GM19463 (cell line): ENCODE results near the gene KCTD19.
"Not testable (repeated sequence)": the region's sequence is repeated elsewhere in the genome, so short reads cannot be mapped to it uniquely, and the experiment has no call there.

Experiments used
- ATAC-seq: cut with Tn5 transposase; IDR thresholded peaks from one replicate; pipeline ENCODE4 v1.9.1; 2021; ENCODE audit warnings: mild to moderate bottlenecking, moderate library complexity; ENCODE audit not compliant: unreplicated experiment

The KCTD19 gene

DNA sequence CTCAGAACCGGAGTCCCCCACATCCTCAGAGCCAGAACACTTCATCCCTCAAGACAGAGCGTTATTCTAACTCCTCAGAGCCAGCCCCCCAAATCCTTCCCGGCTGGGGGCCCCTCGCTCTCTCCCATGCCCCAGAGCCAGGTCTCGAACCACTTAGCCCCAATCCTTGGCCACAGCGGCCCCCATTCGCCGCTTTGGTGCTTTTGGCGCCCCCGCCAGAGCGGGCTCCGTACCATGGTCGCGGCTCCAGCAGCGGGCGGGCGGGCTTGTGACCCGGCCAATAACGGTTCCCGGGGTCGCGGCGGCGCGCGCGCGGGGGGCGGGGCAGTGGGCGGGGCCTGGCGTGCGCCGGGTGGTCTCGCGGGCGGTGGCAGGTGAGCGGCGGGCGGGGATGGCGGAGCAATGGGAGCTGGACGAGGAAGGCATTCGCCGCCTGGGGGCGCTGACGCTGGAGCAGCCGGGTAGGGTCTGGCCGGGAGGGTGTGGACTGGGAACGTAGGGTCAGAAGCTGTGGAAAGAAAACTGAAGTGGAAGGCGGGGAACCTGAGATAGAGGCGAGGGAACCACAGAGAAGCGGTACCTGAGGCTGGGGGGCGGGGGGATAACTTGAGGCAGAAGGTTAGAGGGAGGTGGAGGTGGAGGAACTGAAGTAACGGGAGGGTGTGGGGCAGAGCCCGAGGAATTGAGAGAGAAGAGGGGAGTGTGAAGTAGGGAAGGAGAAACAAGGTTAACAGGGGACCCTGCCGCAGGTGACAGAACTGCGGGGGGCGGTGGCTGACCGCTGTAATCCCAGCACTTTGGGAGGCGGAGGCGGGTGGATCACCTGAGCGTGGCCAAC, at the start of gene KCTD19, which contains the start of gene LRRC36:
KCTD19 (minus strand) TSS at position 270 of the 838 bp plus-strand sequence; CDS start at position 236, 34 bp downstream.
LRRC36 (plus strand) TSS at position 344 of the 838 bp plus-strand sequence; CDS start at position 392, 48 bp downstream.
- ATAC-seq = peak; percentile 57

DNA sequence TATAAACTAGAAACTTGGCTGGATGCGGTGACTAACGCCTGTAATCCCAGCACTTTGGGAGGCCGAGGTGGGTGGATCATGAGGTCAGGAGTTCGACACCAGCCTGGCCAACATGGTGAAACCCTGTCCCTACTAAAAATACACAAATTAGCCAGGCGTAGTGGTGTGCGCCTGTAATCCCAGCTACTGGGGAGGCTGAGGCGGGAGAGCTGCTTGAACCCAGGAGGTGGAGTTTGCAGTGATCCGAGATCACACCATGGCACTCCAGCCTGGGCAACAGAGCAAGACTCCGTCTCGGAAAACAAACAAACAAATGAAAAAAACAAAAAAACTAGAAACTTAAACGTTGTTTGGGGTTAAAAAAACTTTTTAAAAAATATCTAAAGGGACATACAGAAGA, 49.5 kb upstream of the KCTD19 start:
- not testable (repeated sequence) for ATAC-seq

DNA sequence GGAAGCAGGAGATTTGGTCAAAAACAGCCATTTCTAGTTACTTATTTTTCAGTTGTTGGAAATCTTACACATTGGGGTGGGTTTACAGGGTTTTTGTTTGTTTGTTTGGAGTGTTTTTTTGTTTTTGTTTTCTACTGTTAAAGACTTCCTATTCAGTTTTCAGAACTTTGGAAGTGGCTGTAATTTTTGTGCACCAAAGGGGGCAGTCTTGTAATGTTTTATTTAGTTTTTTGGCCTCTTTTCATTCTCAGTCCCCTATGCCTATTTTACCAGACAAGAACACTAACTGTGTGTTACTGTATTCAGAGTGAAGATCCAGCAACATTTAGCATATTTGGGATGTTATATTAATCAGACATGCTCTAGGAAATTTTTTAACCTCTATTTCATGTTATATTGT, 46.1 kb upstream of the KCTD19 start:
- no peak for ATAC-seq

DNA sequence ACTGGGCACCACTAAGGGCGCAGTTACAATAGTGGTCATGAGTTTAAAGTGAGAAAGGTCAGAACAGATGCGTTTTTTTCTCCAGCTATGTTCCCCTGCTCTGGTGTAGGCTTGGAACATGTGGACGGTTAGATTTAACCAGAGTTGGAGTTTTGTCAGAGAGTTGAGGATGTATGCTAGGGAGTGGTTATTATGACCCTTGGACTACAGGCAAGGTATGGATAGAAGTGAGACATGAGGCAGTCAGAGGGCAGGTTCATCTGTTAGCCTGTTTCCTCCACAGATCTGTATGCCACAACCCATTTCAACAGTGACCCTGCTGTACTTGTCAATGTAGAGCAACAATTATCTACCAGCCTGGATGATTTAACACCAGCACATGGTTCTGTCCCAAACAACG, 44.1 kb upstream of the KCTD19 start:
- no peak for ATAC-seq

DNA sequence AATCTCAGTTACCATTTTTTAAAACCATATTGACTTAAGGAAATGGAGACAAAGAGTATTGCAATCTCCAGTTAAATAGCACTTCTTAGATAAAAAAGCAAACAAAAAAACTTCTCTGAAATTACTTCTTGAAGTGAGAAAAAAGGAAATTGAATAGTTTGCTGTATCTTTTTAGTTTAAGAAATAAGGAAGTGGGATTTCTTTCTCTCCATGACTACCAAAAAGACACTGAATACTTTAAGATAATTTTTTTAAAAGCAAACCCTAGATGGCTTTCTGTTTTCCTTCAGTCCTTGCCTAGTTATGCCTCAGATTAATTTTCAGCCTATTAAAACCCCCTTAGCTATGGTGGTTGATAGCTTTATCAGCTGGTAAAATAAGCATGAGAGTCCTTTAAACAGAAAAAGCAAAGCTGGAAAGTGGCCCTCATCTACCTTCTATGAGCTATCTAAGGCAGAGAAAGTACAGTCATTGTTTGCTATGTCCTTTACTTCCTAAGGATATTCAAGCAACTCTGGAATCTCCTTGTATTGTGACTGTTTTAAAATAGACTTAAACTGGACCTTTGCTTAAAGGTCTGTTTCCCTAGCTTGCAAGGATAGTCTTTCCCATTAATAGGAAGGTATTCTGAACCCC, 38.2 kb upstream of the KCTD19 start:
- ATAC-seq = no peak

DNA sequence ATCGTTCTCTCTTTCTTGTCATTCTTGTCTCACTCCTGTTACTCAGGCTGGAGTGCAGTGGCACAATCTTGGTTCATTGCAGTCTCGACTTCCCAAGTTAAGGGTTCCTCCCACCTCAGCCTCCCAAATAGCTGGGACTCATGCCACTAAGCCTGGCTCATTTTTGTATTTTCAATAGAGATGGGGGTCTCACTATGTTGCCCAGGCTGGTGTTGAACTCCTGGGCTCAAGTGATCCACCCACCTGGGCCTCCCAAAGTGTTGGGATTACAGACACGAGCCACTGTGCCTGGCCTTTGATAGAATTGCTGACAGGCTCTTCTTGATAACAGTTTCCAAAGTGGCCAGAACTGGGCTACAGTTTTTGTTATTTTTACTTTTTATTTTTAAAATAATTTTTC, 34.5 kb upstream of the KCTD19 start:
- ATAC-seq = no peak

DNA sequence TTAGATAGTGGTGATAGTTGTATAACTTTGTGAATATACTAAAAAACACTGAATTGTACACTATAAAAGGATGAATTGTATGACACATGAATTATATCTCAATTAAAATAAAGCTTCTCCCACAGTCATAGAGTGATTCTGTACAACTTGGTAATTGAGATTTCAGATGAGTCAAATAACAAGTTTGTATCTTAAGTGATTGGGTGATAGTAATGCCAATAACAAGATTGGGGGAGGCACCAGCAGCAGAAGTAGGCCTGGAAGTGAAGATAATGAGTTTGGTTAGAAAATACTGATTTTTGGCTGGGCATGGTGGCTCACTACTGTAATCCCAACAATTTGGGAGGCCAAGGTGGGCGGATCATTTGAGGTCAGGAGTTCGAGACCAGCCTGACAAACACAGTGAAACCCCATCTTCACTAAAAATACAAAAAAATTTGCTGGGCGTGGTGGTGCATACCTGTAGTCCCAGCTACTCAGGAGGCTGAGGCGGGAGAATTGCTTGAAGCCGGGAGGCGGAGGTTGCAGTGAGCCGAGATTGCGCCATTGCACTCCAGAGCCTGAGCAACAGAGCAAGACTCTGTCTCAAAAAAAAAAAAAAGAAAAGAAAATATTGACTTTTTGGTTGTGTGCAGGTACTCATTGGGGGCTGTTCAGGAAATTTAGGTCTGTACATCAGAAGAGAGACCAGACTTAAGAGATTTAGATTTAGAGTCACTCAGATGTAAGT, 33.2 kb upstream of the KCTD19 start:
- not testable (repeated sequence) for ATAC-seq

DNA sequence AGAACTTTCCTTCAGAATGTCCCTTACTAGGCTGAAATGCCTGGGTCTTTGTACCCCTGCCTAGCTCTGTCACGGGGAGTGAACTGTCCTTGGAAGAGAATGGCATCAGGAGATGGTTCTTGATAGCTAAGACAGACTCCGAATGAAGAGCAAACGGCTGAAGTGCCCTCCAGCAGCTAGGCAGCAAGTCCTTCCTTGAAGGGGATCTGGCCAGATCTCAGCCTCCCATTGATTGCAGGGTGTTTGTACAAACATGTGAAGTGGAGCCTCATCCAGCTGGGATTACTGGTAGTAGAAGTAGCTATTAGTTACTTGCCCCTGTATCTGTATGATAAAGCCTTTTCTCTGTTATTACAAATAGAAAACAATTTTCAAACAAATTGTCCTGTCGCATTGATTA, 31.0 kb upstream of the KCTD19 start:
- no peak for ATAC-seq

DNA sequence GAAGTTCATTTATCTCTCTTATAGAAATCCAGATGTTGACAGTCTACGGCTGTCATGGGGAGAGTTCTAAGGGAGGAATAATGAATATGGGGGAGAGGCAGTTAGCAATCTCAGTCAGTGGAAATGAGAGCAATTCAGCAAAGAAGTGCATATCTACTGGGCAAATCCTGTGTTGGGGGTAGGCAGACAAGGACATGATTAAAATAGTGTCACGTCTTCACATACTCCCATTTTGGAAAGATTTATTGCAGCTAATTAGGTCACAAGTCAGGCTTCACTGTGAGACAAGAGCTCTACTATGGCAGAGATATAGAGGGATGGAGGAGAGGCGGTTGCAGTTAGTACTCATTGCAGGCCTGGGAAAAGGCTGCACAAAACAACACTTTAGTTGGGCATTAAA, 29.9 kb upstream of the KCTD19 start:
- no peak for ATAC-seq

DNA sequence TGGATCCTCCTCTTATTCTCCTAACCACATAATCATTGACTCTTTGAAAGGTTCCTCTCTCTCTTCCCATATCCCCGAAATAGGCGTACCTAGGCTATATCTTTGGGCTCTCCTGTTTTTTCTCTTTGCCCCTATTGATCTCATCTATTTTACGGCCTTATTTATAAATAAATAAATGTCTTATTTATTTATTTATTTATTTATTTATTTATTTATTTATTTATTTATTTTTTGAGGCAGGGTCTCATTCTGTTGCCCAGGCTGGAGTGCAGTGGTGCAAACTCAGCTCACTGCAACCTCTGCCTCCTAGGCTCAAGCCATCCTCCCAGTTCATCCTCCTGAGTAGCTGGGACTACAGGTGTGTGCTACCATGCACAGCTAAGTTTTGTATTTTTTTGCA, 25.9 kb upstream of the KCTD19 start:
- not testable (repeated sequence) for ATAC-seq

DNA sequence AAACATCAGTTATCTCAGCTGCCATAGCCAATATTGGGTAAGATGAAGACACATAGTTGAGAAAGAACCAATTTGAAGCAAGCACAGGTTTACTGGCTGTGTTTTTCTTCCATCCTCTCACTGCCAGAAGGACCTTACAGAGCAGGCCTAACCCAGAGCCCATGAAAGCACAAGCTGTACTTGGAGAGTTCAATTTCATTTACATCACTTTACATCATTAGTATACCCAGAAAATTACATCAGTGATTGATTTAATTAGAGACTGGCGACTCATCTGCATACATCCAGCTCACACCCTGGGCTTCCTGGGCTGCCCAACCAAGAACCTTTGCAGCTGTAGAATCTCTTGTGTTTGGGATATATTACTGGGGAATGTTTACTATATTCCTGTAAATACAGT, 23.8 kb upstream of the KCTD19 start:
- no peak for ATAC-seq

DNA sequence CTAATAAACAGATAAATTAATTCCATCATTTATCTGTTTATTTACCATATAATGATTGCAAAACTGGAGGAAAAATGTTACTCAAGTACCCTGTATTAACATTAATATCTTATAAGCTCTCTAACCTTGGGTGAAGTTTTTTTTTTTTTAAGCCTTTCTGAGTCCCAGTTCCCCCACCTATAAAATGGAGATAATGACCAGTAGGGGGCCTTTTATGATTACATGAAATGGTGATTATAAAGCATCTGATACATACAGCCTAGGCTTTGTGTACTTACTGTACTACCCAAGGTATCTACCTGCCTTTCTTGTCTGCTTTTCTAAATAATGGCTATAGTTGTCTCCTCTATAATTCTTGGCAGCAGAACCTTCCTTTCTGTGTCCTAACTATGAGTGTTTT, 22.6 kb upstream of the KCTD19 start:
- ATAC-seq = no peak

DNA sequence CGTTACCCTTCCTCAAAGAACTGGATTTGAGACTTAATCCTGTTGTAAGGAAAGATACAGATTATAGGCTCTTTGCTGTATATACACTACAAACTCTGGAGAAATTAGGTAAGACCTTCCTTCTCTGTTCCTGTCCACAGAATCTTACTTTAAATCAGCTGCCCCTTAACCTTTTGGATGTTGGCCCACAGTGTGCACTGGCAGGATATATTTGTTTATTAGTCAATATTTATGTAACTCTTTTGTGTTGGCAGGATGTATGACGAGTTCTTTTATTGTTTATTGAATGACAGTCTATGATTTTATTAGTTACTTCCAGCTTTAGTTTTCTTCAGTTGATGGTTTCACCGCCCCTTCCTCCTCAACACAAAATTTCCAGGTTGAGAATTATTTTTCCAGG, 19.8 kb upstream of the KCTD19 start:
- ATAC-seq = no peak

DNA sequence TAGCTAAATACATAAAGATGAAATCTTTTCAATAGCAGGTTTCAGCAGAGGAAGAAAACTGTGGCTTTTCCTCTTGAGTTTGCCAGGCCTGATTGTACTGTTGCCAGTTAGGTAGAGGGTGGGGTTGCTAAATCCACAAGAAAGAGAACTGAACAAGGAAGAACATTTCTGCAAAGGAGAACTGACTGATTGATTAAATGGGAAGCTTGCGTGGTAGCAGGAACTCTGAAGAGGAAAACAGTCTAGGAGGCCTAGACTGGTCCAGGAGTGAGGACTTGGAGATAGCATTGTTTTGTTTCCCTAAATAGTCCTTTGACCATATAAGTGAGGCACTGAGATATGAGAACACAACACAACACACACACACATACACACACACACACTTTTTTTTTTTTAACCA, 18.9 kb upstream of the KCTD19 start:
- no peak for ATAC-seq

DNA sequence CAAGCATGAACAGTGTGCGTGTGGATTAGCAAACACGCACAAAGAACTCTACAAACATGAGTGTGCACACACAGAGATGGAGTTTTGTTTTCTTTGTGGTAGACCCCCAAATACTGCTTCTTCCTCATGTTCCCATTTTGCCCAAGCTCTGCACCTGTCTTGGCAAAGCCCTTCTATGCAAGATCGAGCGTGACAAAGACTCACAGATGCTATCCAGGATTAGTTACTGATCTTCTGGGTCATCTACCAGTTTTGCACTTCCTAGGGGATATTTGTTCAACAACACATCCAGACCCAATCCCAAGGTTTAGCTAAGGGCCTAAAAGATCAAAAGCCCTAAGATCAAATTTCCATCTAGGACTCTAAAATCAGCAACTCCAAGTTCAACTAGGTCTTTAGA, 16.1 kb upstream of the KCTD19 start:
- ATAC-seq = no peak

DNA sequence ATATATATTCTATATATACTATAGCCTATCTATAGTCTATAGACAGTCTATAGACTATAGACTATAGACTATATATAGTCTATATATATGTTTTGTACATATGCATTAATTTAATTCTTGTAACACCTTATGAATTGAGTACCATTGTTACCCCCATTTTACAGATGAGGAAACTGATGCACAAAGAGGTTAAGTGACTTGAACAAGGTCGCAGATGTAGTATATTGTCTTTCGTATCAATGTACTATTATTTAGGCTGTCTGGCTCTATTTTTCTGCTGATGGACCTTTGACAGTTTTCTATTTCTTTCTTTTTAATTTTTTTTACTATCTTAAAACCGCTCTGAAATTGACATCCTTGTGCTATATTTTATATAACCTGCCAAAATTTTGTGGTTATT, 14.7 kb upstream of the KCTD19 start:
- ATAC-seq = no peak

DNA sequence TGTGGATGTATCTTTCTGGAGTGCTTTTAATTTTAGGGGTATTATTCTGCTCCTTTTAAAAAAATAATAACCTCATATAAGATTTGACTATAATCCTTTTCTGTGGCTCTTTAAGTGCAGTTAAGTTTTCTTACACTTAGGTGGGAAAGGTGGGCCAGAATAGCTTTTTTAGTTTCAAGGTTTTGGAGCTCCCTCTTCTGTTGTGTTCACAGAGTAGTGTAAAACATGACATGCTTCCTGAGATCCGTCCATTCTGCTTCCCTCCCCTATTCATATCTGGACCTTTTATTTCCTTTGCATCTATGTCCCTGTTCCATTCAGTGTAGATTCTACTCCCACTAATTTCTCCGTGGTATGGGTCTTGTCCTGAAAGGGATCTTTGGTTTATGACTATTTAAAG, 12.9 kb upstream of the KCTD19 start:
- ATAC-seq = no peak

DNA sequence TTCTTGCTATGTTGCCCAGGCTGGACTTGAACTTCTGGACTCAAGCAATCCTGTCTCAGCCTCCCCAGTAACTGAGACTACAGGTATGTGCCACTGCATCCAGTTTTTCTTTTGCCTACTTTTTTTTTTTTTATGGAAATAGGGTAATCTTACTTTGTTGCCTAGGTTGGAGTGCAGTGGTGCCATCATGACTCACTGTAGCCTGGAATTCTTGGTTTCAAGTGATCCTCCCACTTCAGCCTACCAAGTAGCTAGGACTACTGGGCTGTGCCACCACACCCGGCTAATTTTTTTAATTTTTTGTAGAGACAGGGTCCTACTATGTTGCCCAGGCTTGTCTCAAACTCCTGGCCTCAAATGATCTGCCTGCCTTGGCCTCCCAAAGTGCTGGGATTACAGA, 10.1 kb upstream of the KCTD19 start:
- no peak for ATAC-seq

DNA sequence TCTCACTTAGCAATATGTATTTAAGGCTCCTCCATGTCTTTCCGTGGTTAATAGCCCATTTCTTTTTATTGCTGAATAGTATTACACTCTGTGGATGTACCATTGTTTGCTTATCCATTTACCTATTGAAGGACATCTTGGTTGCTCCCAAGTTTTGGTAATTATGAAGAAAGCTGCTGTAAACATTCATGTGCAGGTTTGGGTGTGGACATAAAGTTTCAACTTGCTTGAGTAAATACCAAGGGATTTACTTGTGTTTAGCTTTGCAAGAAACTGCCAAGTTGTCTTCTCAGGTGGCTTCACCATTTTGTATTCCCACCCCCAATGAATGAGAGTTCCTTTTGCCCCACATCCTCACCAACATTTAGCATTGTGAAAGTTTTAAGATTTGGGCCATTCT, 9.6 kb upstream of the KCTD19 start:
- no peak for ATAC-seq

DNA sequence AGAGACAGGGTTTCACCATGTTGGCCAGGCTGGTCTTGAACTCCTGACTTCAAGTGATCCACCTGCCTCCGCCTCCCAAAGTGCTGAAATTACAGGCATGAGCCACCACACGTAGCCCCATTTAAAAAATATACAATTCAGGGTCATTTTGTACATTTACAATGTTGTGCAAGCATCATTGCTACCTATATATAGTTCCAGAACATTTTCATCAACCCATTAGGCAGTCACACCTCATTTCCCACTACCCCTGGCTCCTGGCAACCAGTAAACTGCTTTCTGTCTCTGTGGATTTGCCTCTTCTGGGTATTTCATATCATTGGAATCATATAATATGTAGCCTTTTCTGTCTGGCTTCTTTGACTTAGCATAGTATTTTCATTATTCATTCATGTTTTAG, 6.8 kb upstream of the KCTD19 start:
- no peak for ATAC-seq

DNA sequence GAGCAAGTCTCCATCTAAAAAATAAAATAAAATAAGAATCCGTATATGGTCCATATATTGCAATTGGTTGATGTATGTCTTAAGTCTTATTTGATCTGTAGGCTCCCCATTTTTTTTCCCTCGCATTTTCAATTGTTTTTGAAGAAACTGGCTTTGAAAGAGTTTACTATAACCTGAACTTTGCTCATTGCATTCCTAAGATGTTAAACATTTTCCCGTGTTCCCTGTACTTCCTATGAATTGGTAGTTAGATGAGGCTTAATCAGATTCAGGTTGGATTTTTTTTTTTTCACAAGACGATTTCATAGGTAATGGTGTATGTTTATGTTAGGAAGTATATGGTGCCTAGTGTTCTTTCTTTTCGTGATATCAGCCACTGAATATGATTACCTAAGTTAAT, 3.4 kb upstream of the KCTD19 start:
- no peak for ATAC-seq

DNA sequence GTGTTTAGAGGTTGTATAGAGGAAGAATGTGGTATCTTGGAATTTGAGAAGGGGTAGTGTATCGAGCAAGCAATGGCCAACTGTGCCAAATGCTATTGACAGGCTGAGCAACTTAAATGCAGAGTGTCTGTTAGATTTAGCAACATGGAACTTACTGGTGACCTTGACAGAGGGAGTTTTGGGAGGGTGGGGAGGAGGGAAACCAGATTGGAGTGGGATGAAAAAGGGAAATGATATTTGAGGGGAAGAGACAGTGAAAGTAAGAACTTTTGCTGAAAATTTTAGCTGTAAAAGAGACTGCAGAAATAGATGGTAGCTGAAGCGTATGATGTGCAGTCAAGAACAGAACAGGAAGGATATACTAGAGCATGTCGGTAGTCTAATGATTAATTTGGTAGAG, 1.2 kb upstream of the KCTD19 start:
- no peak for ATAC-seq
